Measurements from ENCODE around the gene COA4. TPM values are rescaled to one million over a fixed set of nuclear protein-coding genes. Genes with fewer than 3 reads are reported as not detected.

COA4 gene
- total RNA-seq, 2 donors from 2014 or later, result 60.8 to 111 TPM

- H3K9ac ChIP-seq (ENCODE audit: low read depth in 2 of 2, low read length in 2 of 2), result no peak overlapping the region
- no peak for TF ChIP-seq CTCF (IDR thresholded peaks at IDR 0.05)
- H3K9me3 ChIP-seq, result no peaks in the 10 kb centered on the region
- H3K27me3 ChIP-seq, result no peaks in the 10 kb centered on the region
- no peak overlapping the region for H3K4me3 ChIP-seq
- no peaks in the 10 kb centered on the region for H3K36me3 ChIP-seq
- no peak for DNase-seq
- H3K27ac ChIP-seq, result no peak overlapping the region
- no peaks in the 10 kb centered on the region for H3K4me1 ChIP-seq
- intact Hi-C loops (cut with DNase I), result no loop called here
Observed at GRCh38 chr11:73912026-73912425, 35.4 kb upstream of the COA4 start.

GRCh38 chr11:73907191-73907590, 30.5 kb upstream of the COA4 start:
- TF ChIP-seq CTCF (IDR thresholded peaks at IDR 0.05), result no peak
- no peak overlapping the region for H3K4me3 ChIP-seq
- intact Hi-C loops (cut with DNase I), result no loop called here
- H3K36me3 ChIP-seq, result no peaks in the 10 kb centered on the region
- no peak for DNase-seq
- H3K27ac ChIP-seq, result no peak overlapping the region
- no peak overlapping the region for H3K9ac ChIP-seq (ENCODE audit: low read depth in 2 of 2, low read length in 2 of 2)
- H3K9me3 ChIP-seq, result no peaks in the 10 kb centered on the region
- H3K4me1 ChIP-seq, result no peaks in the 10 kb centered on the region
- no peaks in the 10 kb centered on the region for H3K27me3 ChIP-seq

- intact Hi-C loops (cut with DNase I), result no loop called here
- Histone ChIP-seq H3K4me3 (no peak overlapping the region), H3K36me3 (no peaks in the 10 kb centered on the region), H3K27me3 (no peaks in the 10 kb centered on the region), H3K9me3 (no peaks in the 10 kb centered on the region), H3K4me1 (no peaks in the 10 kb centered on the region), H3K9ac (ENCODE audit: low read depth in 2 of 2, low read length in 2 of 2) (no peak overlapping the region), H3K27ac (no peak overlapping the region)
- DNase-seq, result no peak
- TF ChIP-seq CTCF (IDR thresholded peaks at IDR 0.05), result no peak
Observed at GRCh38 chr11:73902303-73902702, 25.7 kb upstream of the COA4 start.

- Histone ChIP-seq H3K4me3 (no peak overlapping the region), H3K36me3 (no peaks in the 10 kb centered on the region), H3K27me3 (no peaks in the 10 kb centered on the region), H3K4me1 (no peaks in the 10 kb centered on the region), H3K9ac (ENCODE audit: low read depth in 2 of 2, low read length in 2 of 2) (no peak overlapping the region), H3K27ac (no peak overlapping the region), H3K9me3 (no peaks in the 10 kb centered on the region)
- DNase-seq, result no peak
- intact Hi-C loops (cut with DNase I), result no loop called here
- no peak for TF ChIP-seq CTCF (IDR thresholded peaks at IDR 0.05)
Observed at GRCh38 chr11:73894725-73895335, 18.2 kb upstream of the COA4 start.

- H3K27ac ChIP-seq, result no peak overlapping the region
- no peak for TF ChIP-seq CTCF (IDR thresholded peaks at IDR 0.05)
- no peaks in the 10 kb centered on the region for H3K9me3 ChIP-seq
- no peaks in the 10 kb centered on the region for H3K36me3 ChIP-seq
- H3K4me3 ChIP-seq, result no peak overlapping the region
- no peaks in the 10 kb centered on the region for H3K27me3 ChIP-seq
- H3K4me1 ChIP-seq, result no peaks in the 10 kb centered on the region
- no peak overlapping the region for H3K9ac ChIP-seq (ENCODE audit: low read depth in 2 of 2, low read length in 2 of 2)
- DNase-seq, result no peak
- intact Hi-C loops (cut with DNase I), result no loop called here
Observed at GRCh38 chr11:73893041-73893440, 16.4 kb upstream of the COA4 start.

Data from colonic mucosa (tissue), 4 donors.